Measurements from ENCODE around the gene EEPD1. TPM values are rescaled to one million over a fixed set of nuclear protein-coding genes. Genes with fewer than 3 reads are reported as not detected.

Gene EEPD1
- total RNA-seq, 4 donors from 2014 or later, result 19.8 to 46.3 (median 29.3) TPM

DNA sequence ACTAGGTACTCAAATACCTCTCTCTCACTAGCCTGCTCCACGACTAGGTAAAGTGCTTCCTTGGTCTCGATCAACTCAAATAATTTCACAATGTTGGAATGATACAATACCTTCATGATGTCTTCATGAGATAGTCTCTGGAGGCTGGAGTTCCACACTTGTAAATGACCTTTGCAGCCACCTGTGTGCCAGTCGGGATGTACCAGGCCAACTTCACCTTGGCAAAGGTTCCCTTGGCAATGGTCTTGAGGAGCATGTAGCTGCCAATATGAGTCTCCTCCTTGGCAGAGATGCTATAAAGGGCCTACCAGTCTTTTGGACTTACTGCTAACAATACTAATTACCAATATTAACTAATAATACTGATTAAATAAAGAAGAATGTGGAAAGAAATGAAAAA lies 42.5 kb upstream of the EEPD1 start:
- no peak for TF ChIP-seq POLR2A (IDR thresholded peaks at IDR 0.05)
- TF ChIP-seq, protein P1, sequence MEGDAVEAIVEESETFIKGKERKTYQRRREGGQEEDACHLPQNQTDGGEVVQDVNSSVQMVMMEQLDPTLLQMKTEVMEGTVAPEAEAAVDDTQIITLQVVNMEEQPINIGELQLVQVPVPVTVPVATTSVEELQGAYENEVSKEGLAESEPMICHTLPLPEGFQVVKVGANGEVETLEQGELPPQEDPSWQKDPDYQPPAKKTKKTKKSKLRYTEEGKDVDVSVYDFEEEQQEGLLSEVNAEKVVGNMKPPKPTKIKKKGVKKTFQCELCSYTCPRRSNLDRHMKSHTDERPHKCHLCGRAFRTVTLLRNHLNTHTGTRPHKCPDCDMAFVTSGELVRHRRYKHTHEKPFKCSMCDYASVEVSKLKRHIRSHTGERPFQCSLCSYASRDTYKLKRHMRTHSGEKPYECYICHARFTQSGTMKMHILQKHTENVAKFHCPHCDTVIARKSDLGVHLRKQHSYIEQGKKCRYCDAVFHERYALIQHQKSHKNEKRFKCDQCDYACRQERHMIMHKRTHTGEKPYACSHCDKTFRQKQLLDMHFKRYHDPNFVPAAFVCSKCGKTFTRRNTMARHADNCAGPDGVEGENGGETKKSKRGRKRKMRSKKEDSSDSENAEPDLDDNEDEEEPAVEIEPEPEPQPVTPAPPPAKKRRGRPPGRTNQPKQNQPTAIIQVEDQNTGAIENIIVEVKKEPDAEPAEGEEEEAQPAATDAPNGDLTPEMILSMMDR (IDR thresholded peaks at IDR 0.05), result no peak
- no peak overlapping the region for H3K27ac ChIP-seq
- H3K9me3 ChIP-seq, result no peaks in the 10 kb centered on the region
- no peak for DNase-seq
- no peaks in the 10 kb centered on the region for H3K27me3 ChIP-seq
- H3K36me3 ChIP-seq, result no peaks in the 10 kb centered on the region
- no peak overlapping the region for H3K4me3 ChIP-seq
- peaks cover 0 to 1% (median 0%) of the 10 kb centered on the region in 4 donors for H3K4me1 ChIP-seq

DNA sequence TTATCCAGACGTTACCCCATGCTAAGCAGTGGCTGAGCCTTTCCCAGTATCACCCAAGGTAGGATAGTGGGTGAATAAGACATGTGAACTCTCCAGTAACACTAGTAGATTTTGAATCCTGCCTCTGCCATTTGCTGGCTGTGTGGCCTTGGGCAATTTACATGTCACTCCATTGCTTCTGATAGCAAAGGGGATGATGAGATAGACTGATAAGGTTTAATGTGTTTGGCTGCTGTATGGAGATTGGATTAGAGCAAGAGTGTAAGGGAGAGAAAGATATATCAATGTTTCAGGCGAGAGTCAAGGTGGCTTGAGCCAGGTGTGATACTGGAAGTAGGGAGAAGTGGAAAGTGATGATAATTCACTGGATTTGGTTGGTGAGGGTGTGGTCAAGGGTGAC lies 40.1 kb upstream of the EEPD1 start:
- Histone ChIP-seq H3K9me3 (no peaks in the 10 kb centered on the region), H3K4me1 (peaks cover 0 to 18% (median 3%) of the 10 kb centered on the region in 4 donors), H3K4me3 (no peak overlapping the region), H3K27me3 (no peaks in the 10 kb centered on the region), H3K36me3 (no peaks in the 10 kb centered on the region), H3K27ac (no peak overlapping the region)
- TF ChIP-seq, protein P1 (IDR thresholded peaks at IDR 0.05), result no peak
- TF ChIP-seq POLR2A (IDR thresholded peaks at IDR 0.05), result no peak
- no peak for DNase-seq

- Histone ChIP-seq H3K4me3 (no peak overlapping the region), H3K36me3 (no peaks in the 10 kb centered on the region), H3K9me3 (no peaks in the 10 kb centered on the region), H3K27ac (no peak overlapping the region), H3K27me3 (no peaks in the 10 kb centered on the region), H3K4me1 (peaks cover 0 to 30% (median 3%) of the 10 kb centered on the region in 4 donors)
- no peak for DNase-seq
- no peak for TF ChIP-seq POLR2A (IDR thresholded peaks at IDR 0.05)
- TF ChIP-seq, protein P1 (IDR thresholded peaks at IDR 0.05), result no peak
Measured at GRCh38 chr7:36114355-36114754, 38.7 kb upstream of the EEPD1 start.

GRCh38 chr7:36115448-36116321 lies 37.4 kb upstream of the EEPD1 start:
- Histone ChIP-seq H3K4me3 (no peak overlapping the region), H3K4me1 (peaks cover 0 to 33% (median 3%) of the 10 kb centered on the region in 4 donors), H3K36me3 (no peaks in the 10 kb centered on the region), H3K27me3 (no peaks in the 10 kb centered on the region), H3K27ac (peak overlapping the region in 3 of 4 donors; percentile 5 to 73 (median 61)), H3K9me3 (no peaks in the 10 kb centered on the region)
- TF ChIP-seq, protein P1 (IDR thresholded peaks at IDR 0.05), result no peak
- peak in 1 of 2 donors; percentile 28 for TF ChIP-seq POLR2A (IDR thresholded peaks at IDR 0.05)
- DNase-seq, result peak; percentile 28 to 91 (median 88)

- peaks cover 0 to 33% (median 3%) of the 10 kb centered on the region in 4 donors for H3K4me1 ChIP-seq
- TF ChIP-seq, protein P1 (IDR thresholded peaks at IDR 0.05), result no peak
- no peak for TF ChIP-seq POLR2A (IDR thresholded peaks at IDR 0.05)
Measured at GRCh38 chr7:36116347-36117202, 36.5 kb upstream of the EEPD1 start.

More at GRCh38 chr7:36116347-36117202, 36.5 kb upstream of the EEPD1 start:
- no peaks in the 10 kb centered on the region for H3K36me3 ChIP-seq
- H3K9me3 ChIP-seq, result no peaks in the 10 kb centered on the region
- no peak overlapping the region for H3K4me3 ChIP-seq
- DNase-seq, result peak in 1 of 3 donors; percentile 60
- peak overlapping the region in 3 of 4 donors; percentile 5 to 73 (median 61) for H3K27ac ChIP-seq
- no peaks in the 10 kb centered on the region for H3K27me3 ChIP-seq

Measured in Peyer's patch (tissue), 4 donors.